Measurements from ENCODE around the gene ENDOU.

The ENDOU gene

DNA sequence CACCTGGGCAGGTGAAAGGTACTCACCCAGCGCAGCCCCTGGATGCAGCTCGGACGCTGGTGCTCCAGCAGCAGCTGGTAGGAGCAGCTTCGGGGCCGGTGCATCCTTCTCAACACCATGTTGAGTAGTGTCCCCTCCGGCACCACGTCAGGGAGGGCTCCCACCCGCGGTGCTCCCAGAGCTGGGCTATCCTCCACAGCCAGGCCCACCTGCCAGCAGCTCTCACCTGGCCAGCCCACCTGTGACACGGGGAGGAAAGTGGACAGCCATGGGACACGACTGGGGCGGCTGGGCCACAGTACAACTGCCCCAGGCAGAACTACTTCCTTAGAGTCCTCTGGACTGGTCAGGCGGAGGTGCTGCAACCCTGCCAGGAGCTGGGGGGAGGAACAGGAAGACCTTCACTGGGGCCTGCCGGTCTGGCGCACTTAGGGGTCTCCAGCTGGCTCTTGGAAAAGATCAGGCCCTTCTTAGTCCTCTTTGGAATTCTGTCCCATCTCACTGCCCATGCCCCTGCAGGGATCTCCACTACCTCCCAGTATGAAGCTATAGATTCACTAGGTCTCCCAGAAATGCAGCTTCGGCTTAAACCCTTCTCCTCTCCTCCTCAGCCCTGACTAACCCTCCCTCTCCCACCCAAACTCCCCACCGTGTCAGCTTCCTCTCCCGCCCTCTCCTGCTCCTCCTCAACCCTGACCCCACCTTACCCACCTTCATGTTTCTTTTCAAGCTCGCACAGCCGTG, 32.7 kb upstream of the ENDOU start:
- H3K4me3 ChIP-seq (ENCODE audit: low read depth, low read length), result peak overlapping the region; percentile 35

- H3K4me3 ChIP-seq (ENCODE audit: low read depth, low read length), result no peak overlapping the region
Observed at GRCh38 chr12:47757364-47757839, 32.1 kb upstream of the ENDOU start.

DNA sequence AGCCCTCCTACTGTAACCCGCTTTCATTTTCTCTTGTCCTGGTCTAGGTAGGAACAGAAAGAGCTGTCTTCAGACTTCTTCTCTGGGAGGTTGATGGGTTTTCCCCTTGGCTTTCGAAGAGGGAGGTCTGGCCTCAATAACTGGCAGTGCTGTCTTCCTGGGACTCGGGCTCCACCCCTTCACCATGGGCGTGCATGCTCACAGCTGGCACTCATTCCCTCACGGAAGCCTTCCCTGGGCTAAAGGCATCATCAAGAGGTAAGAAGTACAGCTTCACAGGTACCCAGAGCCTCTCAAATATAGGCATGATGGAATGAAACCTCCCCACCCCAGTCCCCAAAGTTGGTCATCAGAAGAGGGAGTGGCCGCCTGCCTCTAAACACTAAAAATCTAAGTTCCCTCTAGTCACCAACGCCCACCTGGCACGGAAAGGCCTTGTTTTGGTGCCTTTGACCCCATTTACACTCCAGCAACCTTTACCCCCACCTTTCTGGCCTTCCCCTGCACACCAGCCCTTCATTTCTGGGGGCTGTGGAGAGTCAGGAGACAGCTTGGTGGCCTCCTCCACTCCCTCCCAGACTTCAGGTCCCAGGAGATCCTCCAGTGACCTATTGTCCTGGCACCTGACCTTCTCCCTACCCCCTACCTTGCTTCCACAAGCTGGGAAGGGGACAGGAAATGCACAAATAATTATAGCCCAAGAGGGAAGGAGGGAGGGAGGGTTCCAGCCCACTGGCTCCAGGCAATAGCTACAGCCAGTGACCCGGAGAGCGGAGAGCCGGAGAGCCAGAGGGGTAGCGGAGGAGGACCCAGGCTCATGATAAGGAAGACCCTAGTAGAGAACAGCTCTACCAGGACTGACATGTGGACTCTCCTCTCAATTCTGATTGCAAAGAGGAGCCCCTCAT, 30.6 kb upstream of the ENDOU start:
- no peak overlapping the region for H3K4me3 ChIP-seq (ENCODE audit: low read depth, low read length)

DNA sequence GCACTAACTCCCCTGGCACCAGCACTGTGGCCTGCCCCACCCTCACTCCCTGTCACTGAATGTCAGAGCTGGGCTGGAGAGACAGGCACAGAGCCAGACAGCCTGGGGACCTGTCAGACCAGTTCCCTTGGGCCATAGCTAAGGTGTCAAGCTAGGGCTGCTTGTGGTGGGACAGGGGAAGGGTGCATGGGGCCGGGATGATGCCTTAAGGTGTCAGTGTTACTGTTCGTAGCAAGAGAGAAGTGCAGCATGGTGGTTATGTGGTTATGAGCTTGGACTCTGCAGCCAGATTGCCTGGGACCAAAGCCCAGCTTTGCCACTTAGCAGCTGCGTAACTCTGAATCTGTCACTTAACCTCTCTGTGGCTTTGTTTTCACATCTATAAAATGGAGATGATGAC, 29.6 kb upstream of the ENDOU start:
- no peak overlapping the region for H3K4me3 ChIP-seq (ENCODE audit: low read depth, low read length)

GRCh38 chr12:47754126-47754525, 28.8 kb upstream of the ENDOU start:
- no peak overlapping the region for H3K4me3 ChIP-seq (ENCODE audit: low read depth, low read length)

GRCh38 chr12:47753021-47754001, 28.0 kb upstream of the ENDOU start:
- H3K4me3 ChIP-seq (ENCODE audit: low read depth, low read length), result no peak overlapping the region

GRCh38 chr12:47752552-47752951, 27.3 kb upstream of the ENDOU start:
- H3K4me3 ChIP-seq (ENCODE audit: low read depth, low read length), result no peak overlapping the region

DNA sequence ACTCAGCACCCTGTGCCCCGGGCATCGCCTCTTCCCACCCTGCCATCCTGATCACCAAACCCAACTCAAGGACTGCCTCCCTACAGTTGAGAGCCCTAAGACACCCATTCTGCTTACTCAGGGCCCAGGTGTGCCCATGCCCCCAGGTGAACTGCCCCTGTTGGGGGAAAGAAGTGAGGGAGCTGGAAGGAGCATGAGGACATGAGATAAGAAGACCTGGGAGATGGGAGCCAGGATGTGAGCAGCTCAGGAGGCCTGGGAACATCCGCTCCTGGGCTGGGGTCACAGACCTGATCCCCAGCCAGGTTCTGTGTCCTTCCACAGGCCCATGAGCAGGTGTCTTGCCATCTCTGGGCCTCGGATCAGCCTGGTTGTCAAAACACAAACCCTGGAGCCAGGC, 26.8 kb upstream of the ENDOU start:
- H3K4me3 ChIP-seq (ENCODE audit: low read depth, low read length), result no peak overlapping the region

DNA sequence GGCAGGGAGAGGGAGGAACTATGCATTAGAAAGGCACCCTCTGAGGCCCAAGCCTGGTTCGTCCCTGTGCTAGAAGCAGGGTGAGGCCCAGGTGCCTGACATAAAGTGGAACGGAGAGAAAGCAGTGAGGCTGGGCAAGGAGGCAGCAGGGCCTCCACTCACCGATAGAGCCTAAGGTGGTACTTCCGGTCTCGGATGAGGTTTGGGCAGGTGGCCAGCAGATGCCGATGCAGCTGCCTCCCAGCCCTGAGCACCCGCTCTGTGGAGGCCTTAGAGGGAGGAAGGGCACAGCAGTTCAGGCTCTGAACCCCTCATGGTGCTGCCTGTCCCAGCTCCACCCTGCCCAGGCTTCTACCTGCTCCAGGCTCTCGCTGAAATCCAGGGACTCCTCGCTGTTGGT, 26.3 kb upstream of the ENDOU start:
- H3K4me3 ChIP-seq (ENCODE audit: low read depth, low read length), result no peak overlapping the region

DNA sequence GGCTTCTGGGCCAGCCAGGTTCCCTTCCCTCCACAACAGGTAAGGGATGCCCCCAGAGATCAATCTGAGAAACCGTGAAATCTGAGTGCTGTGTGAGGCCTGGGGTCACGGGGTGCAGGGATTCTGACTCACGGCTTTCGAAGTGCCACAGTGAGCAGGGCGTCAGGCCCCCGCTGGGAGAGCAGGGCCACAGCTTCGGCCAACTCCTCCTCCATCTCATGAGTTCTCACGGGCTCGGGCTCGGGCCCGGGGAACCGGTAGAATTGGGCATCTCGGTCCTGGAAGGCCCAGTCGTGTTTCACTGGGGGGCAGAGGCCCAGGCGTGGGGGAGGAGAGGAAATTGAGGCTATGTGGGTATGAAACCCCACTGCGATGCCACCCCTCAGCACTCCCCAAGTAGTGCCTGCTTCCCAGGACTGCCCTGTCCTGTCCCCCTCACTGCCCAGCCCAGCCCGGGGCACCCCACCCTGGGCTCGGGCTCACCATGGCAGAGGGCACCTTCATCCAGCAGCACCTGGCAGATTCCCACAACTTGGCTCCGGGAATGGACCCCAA, 25.7 kb upstream of the ENDOU start:
- no peak overlapping the region for H3K4me3 ChIP-seq (ENCODE audit: low read depth, low read length)

DNA sequence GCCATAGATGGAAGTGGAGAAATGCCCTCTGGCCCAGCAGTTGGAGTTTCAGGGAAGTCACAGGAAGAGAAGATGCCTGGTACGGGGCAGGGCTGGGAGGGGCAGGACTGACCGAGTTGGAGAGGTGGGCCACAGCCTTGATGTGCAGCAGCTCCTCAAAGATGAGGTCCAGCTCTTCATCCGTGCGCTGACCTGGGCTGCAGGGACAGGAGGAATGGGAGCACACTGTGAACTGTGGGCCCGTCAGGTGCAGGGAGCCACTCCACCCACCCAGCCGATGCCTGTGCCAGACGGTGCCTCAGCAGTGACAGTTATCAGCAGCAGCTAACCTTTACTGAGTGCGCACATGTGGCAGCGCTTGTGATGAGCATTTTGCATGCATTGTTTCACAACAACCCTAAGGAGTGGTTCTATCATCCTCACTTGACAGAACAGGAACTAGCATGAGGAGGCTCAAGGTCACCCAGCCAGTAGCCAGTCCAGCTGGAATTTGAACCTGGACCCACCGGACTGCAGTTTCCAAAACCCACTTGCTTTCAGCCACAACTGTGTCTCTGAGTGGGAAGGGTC, 25.0 kb upstream of the ENDOU start:
- no peak overlapping the region for H3K4me3 ChIP-seq (ENCODE audit: low read depth, low read length)

DNA sequence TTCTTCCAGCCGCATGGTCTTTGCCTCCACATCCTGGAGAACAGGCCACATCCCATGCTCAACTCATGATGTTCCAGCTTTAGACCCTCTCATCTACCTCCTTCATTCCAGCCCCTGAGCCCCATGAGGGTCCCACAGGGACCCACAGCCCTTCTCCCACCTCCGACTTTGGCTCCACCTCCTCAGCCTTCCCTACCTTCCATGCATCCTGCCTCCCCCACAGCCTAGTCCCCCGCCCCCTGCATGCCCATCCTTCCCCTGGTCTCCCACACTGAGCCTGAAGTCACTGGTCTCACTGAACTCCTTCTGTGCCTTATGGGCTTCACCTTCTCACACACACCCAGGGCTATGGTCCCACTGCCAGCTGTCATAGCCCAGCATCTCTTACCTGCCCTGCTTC, 23.6 kb upstream of the ENDOU start:
- H3K4me3 ChIP-seq (ENCODE audit: low read depth, low read length), result no peak overlapping the region

- no peak overlapping the region for H3K4me3 ChIP-seq (ENCODE audit: low read depth, low read length)
Observed at GRCh38 chr12:47748507-47748828, 23.2 kb upstream of the ENDOU start.

- no peak overlapping the region for H3K4me3 ChIP-seq (ENCODE audit: low read depth, low read length)
Observed at GRCh38 chr12:47747596-47748506, 22.6 kb upstream of the ENDOU start.

- H3K4me3 ChIP-seq (ENCODE audit: low read depth, low read length), result no peak overlapping the region
Observed at GRCh38 chr12:47747126-47747525, 21.8 kb upstream of the ENDOU start.

- H3K4me3 ChIP-seq (ENCODE audit: low read depth, low read length), result no peak overlapping the region
Observed at GRCh38 chr12:47746523-47746922, 21.2 kb upstream of the ENDOU start.

GRCh38 chr12:47746073-47746472, 20.8 kb upstream of the ENDOU start:
- H3K4me3 ChIP-seq (ENCODE audit: low read depth, low read length), result no peak overlapping the region

GRCh38 chr12:47745485-47746041, 20.3 kb upstream of the ENDOU start:
- H3K4me3 ChIP-seq (ENCODE audit: low read depth, low read length), result no peak overlapping the region
